DMS79 (cell line): Measurements from ENCODE around the gene HECW1.
A peak's percentile ranks its signal among the peaks of the same experiment; 100 is the strongest.
"Not testable (repeated sequence)": the region's sequence is repeated elsewhere in the genome, so short reads cannot be mapped to it uniquely, and the experiment has no call there.

Experiments used
- DNase-seq: peaks from one replicate; lab custom pipeline; 2025; lab: John Stamatoyannopoulos, UW

HECW1 gene

GRCh38 chr7:43538404-43538771, 425.9 kb downstream of the HECW1 start:
- DNase-seq = no peak

DNA sequence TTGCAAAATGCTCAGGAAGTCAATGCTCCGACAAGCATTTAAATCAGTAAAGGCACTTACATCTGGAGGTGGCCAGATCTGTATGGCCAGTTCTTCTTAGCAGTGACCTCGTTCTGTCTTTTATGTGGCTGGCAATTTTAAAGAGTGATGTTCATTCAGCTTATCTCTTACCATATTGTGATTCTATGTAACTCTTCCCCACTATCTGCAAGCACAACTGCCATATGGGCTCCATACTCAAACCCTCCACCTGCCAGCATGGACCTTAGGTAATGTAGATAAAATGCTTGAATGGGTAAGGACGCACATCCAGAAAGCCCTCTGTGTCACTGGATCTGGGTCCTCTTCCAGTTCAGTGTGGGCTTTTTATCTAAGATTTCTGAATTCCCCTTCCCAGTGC, 428.0 kb downstream of the HECW1 start:
- no peak for DNase-seq

GRCh38 chr7:43542716-43543115, 430.3 kb downstream of the HECW1 start:
- DNase-seq = no peak

DNA sequence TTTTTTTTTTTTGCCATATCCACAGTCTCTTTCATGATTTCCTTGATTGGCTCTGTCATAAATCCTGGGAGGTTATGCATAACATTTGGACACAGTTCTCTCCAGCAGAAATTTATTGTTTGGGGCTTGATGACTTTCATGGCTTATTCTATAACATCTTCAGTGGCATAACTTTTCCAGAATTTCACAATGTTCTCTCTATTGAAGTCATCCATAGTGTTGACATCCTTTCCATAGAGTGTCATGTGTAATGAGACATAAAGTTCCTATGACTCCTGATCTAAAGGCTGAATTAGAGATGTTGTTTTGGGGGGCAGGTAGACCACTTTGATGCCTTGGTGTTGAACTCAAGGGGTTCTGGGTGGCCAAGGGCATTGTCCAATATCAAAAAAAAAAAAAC, 433.8 kb downstream of the HECW1 start:
- DNase-seq = no peak

- no peak for DNase-seq
These were observed 438.0 kb downstream of the HECW1 start for GRCh38 chr7:43550427-43550826.

DNA sequence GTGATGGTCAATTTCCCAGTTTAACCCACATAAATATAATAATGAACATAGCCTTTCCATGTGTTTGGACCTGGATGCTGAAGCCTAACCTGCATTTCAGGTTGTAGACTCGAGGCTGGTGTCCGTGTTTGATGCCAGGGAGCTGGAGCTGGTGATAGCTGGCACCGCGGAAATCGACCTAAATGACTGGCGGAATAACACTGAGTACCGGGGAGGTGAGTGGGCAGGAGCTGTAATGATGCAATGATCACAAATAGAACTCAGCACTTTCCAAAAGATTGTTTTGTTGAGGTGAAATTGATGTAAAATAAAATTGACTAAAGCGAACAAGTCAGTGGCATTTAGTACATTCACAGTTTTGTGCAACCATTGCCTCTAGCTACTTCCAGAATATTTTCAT, 439.7 kb downstream of the HECW1 start:
- no peak for DNase-seq

- DNase-seq = no peak
These were observed 441.6 kb downstream of the HECW1 start for GRCh38 chr7:43553999-43554398.

GRCh38 chr7:43554423-43554822, 442.0 kb downstream of the HECW1 start:
- no peak for DNase-seq

DNA sequence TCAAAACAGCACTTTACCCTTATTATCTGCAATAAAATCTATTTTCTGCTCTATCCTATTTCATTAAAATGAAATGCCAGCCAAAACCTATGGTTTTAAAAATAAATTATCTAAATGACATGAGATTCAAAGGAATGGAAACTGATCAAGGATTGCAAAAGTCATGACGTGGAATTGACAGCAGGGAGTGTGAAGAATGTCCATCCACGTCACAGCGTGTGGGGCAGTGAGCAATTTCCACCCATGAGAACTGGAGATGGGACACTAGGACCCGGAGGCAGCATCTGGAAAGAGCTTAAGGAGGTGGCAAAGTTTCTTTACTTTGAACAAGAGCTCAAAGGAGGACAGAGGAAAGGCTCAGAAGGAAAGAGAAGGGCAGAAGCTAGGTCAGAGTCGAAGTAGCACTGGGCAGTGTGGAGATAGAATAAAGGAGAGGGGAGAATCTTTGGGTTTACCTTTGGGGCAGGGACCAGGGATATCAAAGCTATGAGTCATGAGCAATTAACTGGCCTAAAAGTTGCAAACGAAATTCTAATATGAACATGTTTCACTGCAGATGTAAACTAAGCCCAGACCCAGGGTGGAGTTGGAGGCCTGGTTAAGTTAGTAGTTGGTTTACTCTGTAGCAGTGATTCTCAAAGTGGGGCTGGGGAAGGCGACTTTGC, 445.5 kb downstream of the HECW1 start:
- no peak for DNase-seq

DNA sequence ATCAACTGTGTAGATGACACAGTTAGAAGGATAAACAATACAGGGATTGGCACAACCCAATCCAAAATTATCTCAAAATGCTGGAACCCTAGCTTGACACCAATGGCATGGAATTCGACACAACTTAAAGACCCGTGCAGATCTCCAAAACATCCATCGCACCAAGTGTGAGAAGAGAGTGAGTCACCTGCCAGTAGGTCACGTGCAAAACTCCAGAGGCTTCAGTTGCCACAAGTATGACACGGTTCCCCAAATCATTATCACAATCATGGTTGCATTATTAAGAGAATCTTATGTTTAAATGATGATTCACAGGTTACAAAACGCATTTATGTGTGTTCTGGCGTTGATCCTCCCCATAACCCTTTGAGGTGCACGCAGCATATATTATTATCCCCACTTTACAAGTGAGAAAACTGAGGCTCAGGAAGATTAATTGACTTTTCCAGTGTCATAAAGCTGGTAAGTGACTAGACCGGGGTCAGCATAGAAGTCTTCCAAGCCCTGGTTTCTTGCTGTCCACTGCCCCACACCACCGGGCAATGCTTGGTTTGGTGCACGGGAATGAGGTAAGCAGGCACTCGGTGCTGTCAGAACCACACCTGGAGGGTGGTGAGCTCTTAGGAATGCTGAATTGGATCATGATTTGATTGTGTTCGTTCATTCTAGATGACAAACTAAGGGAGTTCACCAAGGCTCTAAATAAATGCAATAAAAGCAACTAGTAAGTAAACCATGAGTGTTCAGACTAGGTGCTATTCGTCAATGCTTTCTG, 446.9 kb downstream of the HECW1 start:
- no peak for DNase-seq

DNA sequence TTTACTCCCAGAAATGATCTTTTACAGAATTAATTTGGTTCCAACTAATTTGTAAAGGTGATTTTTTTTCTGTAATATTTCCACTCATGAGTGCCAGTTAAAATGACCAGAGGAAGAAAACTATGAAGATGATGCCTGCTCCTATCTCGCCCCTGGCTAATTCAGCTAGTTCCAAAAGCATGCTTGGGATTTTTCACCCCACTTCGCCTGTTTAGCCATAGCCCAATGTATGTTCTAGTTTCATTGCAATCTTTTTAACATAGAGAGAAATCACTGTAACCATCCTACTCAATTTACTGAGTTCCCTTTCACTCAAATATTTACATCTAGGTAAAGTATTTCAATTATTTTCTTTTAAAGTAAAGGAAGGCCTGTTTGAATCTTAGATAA, 447.5 kb downstream of the HECW1 start:
- no peak for DNase-seq

- DNase-seq = no peak
These were observed 448.4 kb downstream of the HECW1 start for GRCh38 chr7:43560742-43561330.

DNA sequence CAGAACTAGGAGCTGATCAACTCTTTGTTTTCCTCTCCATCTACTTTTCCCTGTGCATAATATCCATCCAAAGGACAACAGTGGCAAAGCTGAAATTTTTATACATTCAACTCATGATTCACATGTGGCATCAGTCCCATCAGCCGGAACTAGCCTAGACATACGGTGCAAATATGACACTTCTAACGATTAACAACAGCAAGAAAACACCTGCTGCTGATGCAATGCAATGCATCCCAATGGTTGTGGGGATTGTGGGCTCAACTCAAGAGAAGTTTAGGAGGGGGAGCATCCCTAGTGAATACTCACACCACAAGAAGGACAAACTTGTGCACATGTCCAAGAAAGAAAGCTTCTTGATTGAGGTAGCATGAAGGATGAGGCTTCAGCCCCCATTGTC, 449.9 kb downstream of the HECW1 start:
- DNase-seq = no peak

DNA sequence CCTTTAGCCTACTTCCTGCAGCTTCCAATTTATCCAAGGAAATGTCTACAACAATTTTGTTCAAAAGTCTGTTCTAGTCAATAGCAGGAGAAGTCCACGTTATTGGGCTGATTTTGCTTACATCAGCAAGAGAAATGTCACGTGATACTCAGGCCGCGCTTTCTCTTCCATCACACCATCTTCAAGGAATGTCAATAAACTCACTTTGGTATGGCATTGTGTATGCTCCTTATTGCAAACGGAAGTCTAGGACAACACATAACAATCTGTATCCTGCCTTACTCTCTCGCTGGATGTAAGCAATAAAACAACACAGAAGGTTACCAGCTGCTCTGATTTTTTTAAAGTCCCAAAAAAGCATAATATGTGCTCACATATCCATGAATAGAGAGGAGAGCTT, 453.3 kb downstream of the HECW1 start:
- no peak for DNase-seq

GRCh38 chr7:43568529-43568928, 456.1 kb downstream of the HECW1 start:
- DNase-seq = peak; percentile 42

- no peak for DNase-seq
These were observed 457.0 kb downstream of the HECW1 start for GRCh38 chr7:43569424-43569823.

- no peak for DNase-seq
These were observed 458.4 kb downstream of the HECW1 start for GRCh38 chr7:43570688-43571365.

GRCh38 chr7:43572516-43573049, 460.1 kb downstream of the HECW1 start:
- no peak for DNase-seq

- DNase-seq = not testable (repeated sequence)
These were observed 461.4 kb downstream of the HECW1 start for GRCh38 chr7:43573832-43574231.

- no peak for DNase-seq
These were observed 463.1 kb downstream of the HECW1 start for GRCh38 chr7:43575506-43575905.

- DNase-seq = no peak
These were observed 463.8 kb downstream of the HECW1 start for GRCh38 chr7:43576241-43576640.

DNA sequence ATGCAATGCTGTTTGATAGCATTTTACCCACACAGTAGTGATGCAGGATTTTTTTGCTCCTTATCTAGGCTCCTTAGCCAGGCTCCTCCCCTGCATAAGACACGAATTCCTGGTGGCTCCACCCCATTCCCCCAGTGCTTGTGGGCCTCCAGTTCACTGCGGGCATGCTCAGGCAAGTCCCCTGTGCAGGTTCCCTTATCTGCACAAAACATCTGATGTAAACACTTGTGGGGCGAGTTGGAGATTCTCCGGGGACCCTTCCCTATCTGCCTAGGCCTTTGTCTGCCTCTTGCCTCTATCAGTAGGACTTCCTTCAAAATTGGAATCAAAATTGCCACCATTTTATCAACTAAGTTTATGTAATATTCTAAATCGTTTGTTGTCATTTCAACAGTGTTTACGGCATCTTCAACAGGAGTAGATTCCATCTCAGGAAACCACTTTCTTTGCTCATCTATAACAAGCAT, 465.1 kb downstream of the HECW1 start:
- DNase-seq = peak; percentile 43
